KMS-11 (cell line): Measurements from ENCODE around the gene TMEM144.

ENCODE experiments used
- H2AFZ ChIP-seq: fragments of 200-600 bp; sonication (generic); 2 replicates; pipeline ENCODE4 v1.6.1; 2016; ENCODE audit warnings: antibody characterized with exemption, mixed run types, low read depth
- H3K27ac ChIP-seq: fragments of 200-600 bp; sonication (generic); 2 replicates; pipeline ENCODE4 v1.6.1; 2016; ENCODE audit warnings: mild to moderate bottlenecking, mixed run types
- H3K27me3 ChIP-seq: fragments of 200-600 bp; sonication (generic); 2 replicates; pipeline ENCODE4 v1.6.1; 2017; ENCODE audit warnings: mild to moderate bottlenecking, low read depth, mixed run types, moderate library complexity; ENCODE audit not compliant: insufficient read depth
- H3K36me3 ChIP-seq: fragments of 200-600 bp; sonication (generic); 2 replicates; pipeline ENCODE4 v1.6.1; 2017; ENCODE audit warnings: mild to moderate bottlenecking, mixed run types; ENCODE audit not compliant: insufficient read depth
- H3K4me1 ChIP-seq: fragments of 200-600 bp; sonication (generic); 2 replicates; pipeline ENCODE4 v1.6.1; 2016; ENCODE audit warnings: mild to moderate bottlenecking, low read depth, mixed run types; ENCODE audit not compliant: poor library complexity, severe bottlenecking
- H3K4me2 ChIP-seq: fragments of 200-600 bp; sonication (generic); 2 replicates; pipeline ENCODE4 v1.7.0; 2016; ENCODE audit warnings: mild to moderate bottlenecking, mixed run types
- H3K4me3 ChIP-seq: fragments of 200-600 bp; sonication (generic); IDR thresholded peaks from 2 replicates; pipeline ENCODE4 v1.6.1; 2017; ENCODE audit warnings: low read depth, low read length, mixed read lengths; ENCODE audit not compliant: insufficient read depth
- H3K79me2 ChIP-seq: fragments of 200-600 bp; sonication (generic); 2 replicates; pipeline ENCODE4 v1.6.1; 2016; ENCODE audit warnings: low read depth, mixed run types; ENCODE audit not compliant: insufficient read depth
- H3K9ac ChIP-seq: fragments of 200-600 bp; sonication (generic); 2 replicates; pipeline ENCODE4 v1.6.1; 2016; ENCODE audit warnings: mild to moderate bottlenecking, mixed run types
- H4K20me1 ChIP-seq: fragments of 200-600 bp; sonication (generic); 2 replicates; pipeline ENCODE4 v1.6.1; 2016; ENCODE audit warnings: mild to moderate bottlenecking, mixed run types; ENCODE audit not compliant: insufficient read depth
- TF ChIP-seq, protein P1 (sequence below): fragments of 200-600 bp; sonication (generic); conservative IDR thresholded peaks from 2 replicates; pipeline ENCODE4 v1.6.1; 2017; ENCODE audit warnings: low read depth, mild to moderate bottlenecking, antibody characterized with exemption, low read length, moderate library complexity, mixed read lengths

The TMEM144 gene

DNA sequence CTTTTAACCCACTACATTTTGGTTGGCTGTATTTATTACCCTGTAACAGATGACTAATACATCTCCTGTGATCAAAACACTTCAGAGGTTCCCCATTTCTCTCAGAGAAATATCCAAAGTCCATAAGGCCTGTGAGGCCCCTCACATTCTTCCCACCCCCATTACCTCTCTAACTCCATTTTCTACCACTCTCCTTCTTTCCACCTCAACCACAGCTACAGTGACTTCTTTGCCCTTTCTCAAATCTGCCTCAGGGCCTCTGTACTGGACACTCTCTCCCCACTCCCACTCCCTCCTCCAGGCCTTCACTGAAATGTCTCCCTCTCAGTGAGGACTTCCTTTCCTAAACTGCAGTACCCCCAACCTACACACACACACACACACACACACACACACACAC is 8.4 kb upstream of the TMEM144 start:
- TF ChIP-seq, protein P1, sequence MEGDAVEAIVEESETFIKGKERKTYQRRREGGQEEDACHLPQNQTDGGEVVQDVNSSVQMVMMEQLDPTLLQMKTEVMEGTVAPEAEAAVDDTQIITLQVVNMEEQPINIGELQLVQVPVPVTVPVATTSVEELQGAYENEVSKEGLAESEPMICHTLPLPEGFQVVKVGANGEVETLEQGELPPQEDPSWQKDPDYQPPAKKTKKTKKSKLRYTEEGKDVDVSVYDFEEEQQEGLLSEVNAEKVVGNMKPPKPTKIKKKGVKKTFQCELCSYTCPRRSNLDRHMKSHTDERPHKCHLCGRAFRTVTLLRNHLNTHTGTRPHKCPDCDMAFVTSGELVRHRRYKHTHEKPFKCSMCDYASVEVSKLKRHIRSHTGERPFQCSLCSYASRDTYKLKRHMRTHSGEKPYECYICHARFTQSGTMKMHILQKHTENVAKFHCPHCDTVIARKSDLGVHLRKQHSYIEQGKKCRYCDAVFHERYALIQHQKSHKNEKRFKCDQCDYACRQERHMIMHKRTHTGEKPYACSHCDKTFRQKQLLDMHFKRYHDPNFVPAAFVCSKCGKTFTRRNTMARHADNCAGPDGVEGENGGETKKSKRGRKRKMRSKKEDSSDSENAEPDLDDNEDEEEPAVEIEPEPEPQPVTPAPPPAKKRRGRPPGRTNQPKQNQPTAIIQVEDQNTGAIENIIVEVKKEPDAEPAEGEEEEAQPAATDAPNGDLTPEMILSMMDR = no peak
- Histone ChIP-seq H3K9ac (no peak overlapping the region), H4K20me1 (no peaks in the 10 kb centered on the region), H3K4me2 (no peak overlapping the region), H3K4me1 (no peaks in the 10 kb centered on the region), H3K27me3 (no peaks in the 10 kb centered on the region), H2AFZ (no peak overlapping the region), H3K36me3 (no peaks in the 10 kb centered on the region), H3K27ac (no peak overlapping the region), H3K4me3 (no peak overlapping the region), H3K79me2 (no peaks in the 10 kb centered on the region)

DNA sequence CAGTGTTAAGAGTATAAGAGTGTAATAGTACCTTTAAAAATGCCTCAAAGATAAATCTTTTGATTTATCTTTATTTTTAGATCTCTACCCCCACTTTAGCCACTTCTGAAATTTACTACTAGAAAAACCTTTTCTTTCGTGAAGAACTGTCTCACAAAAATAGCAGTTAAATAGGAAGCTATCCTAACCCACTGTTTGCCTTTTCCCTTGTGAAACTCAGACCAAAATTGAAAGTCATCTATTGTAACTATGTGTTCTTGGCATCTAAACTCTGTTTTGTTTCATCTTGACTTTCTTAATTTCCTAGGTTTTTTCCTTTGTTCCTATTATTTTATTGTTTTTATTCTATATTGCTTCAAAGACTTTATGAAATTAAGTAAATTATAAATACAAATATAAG is 7.8 kb upstream of the TMEM144 start:
- Histone ChIP-seq H3K36me3 (no peaks in the 10 kb centered on the region), H3K27me3 (no peaks in the 10 kb centered on the region), H3K4me1 (no peaks in the 10 kb centered on the region), H2AFZ (no peak overlapping the region), H3K4me2 (no peak overlapping the region), H3K4me3 (no peak overlapping the region), H3K79me2 (no peaks in the 10 kb centered on the region), H3K9ac (no peak overlapping the region), H3K27ac (no peak overlapping the region), H4K20me1 (no peaks in the 10 kb centered on the region)
- TF ChIP-seq, protein P1 = no peak

DNA sequence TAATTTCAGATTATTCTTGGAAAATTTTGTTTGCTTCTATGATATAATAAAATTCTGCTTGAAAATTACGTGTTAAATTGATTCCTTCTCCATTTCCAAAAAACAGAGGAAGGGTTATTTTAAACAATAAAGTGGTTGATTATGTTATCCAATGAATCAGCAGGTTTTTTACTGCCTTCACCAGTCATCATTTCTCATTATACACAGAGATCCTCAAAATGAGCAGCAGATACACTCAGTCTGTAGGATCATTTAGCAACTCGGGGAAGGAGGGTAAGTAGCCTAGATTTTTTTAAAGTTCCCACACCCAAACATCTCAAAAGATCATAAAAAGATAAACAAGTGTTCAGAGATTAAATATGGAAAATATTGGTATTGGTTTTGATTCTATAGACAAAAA is 6.8 kb upstream of the TMEM144 start:
- H2AFZ ChIP-seq = no peak overlapping the region
- H3K4me1 ChIP-seq = no peaks in the 10 kb centered on the region
- no peak overlapping the region for H3K4me2 ChIP-seq

DNA sequence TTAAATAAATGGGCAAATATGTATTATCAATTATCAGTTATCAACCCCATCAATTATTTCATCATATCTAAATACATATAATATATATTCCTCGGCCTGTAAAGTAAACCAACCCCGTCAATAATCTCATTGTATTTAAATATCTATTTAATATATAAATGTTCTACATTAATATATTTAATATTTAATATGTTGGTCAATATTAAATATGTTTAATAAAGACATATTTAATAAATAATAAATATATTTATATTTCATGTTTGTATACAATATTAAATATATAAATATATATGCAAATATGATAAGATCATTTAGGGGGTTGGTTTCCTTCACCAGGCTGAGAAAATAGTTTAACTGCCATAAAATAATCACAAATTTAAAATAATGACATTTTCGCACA is 6.4 kb upstream of the TMEM144 start:
- H3K36me3 ChIP-seq = no peaks in the 10 kb centered on the region
- TF ChIP-seq, protein P1 = no peak
- no peak overlapping the region for H2AFZ ChIP-seq
- no peak overlapping the region for H3K4me3 ChIP-seq
- H3K79me2 ChIP-seq = no peaks in the 10 kb centered on the region
- H3K4me1 ChIP-seq = no peaks in the 10 kb centered on the region
- H4K20me1 ChIP-seq = no peaks in the 10 kb centered on the region
- H3K4me2 ChIP-seq = no peak overlapping the region
- H3K27me3 ChIP-seq = no peaks in the 10 kb centered on the region
- H3K27ac ChIP-seq = no peak overlapping the region
- H3K9ac ChIP-seq = no peak overlapping the region

More for the DNA sequence above, 6.8 kb upstream of the TMEM144 start:
- no peaks in the 10 kb centered on the region for H3K27me3 ChIP-seq
- H3K27ac ChIP-seq = no peak overlapping the region
- H3K9ac ChIP-seq = no peak overlapping the region
- H3K4me3 ChIP-seq = no peak overlapping the region
- no peaks in the 10 kb centered on the region for H4K20me1 ChIP-seq
- no peaks in the 10 kb centered on the region for H3K36me3 ChIP-seq
- no peaks in the 10 kb centered on the region for H3K79me2 ChIP-seq
- TF ChIP-seq, protein P1 = no peak
